CD4-positive, alpha-beta T cell treated with Interferon gamma for 1 hour (primary cell): ENCODE results near the gene CIAO2A.
"Not testable (repeated sequence)": the region's sequence is repeated elsewhere in the genome, so short reads cannot be mapped to it uniquely, and the experiment has no call there.

ENCODE experiments used
- DNase-seq: peaks from one replicate; pipeline ENCODE4 v3.0.0-alpha.2; 2020

The CIAO2A gene

GRCh38 chr15:64110950-64111678, 17.5 kb upstream of the CIAO2A start:
- DNase-seq: no peak

- not testable (repeated sequence) for DNase-seq
These were observed 16.6 kb upstream of the CIAO2A start for GRCh38 chr15:64110108-64110701.

GRCh38 chr15:64107337-64107736, 13.7 kb upstream of the CIAO2A start:
- no peak for DNase-seq

- no peak for DNase-seq
These were observed 11.6 kb upstream of the CIAO2A start for GRCh38 chr15:64105113-64105704.

GRCh38 chr15:64102497-64102896, 8.9 kb upstream of the CIAO2A start:
- DNase-seq: no peak

- no peak for DNase-seq
These were observed 7.3 kb upstream of the CIAO2A start for GRCh38 chr15:64100958-64101357.

- DNase-seq: no peak
These were observed 5.7 kb upstream of the CIAO2A start for GRCh38 chr15:64099379-64099778.

- no peak for DNase-seq
These were observed 3.2 kb upstream of the CIAO2A start for GRCh38 chr15:64096668-64097384.

GRCh38 chr15:64095795-64096667, 2.4 kb upstream of the CIAO2A start, which contains the start of gene SNX1:
TSS of gene SNX1 (plus strand) at chr15:64095982. CDS start at chr15:64096014, 32 bp downstream.
- DNase-seq: peak; percentile 94

GRCh38 chr15:64095431-64095794, 1.8 kb upstream of the CIAO2A start:
- DNase-seq: no peak

- peak; percentile 34 for DNase-seq
These were observed 593 bp downstream of the CIAO2A start for GRCh38 chr15:64092864-64093626.

GRCh38 chr15:64092075-64092820, 1.4 kb downstream of the CIAO2A start:
- no peak for DNase-seq

GRCh38 chr15:64090527-64090926, 3.1 kb downstream of the CIAO2A start:
- peak; percentile 42 for DNase-seq

- peak; percentile 36 for DNase-seq
These were observed 3.9 kb downstream of the CIAO2A start for GRCh38 chr15:64089543-64090280.

GRCh38 chr15:64082757-64083156, 10.9 kb downstream of the CIAO2A start:
- no peak for DNase-seq

- not testable (repeated sequence) for DNase-seq
These were observed 20.1 kb downstream of the CIAO2A start for GRCh38 chr15:64073496-64073895.

GRCh38 chr15:64072812-64073211, 20.8 kb downstream of the CIAO2A start:
- no peak for DNase-seq

- DNase-seq: no peak
These were observed 21.5 kb downstream of the CIAO2A start for GRCh38 chr15:64071931-64072765.
